GM12873 (cell line): ENCODE results near the gene SEMA3E.

ENCODE experiments used
- CTCF ChIP-seq: IDR thresholded peaks from 2 replicates; pipeline ENCODE4 v1.5.1; 2012; ENCODE audit warnings: low read depth, mild to moderate bottlenecking, moderate library complexity, low read length, control low read depth; ENCODE audit not compliant: insufficient read depth; ENCODE audit errors: missing control alignments

The SEMA3E gene

GRCh38 chr7:83548250-83548649, 100.7 kb downstream of the SEMA3E start:
- TF ChIP-seq CTCF = no peak

GRCh38 chr7:83547526-83547925, 101.4 kb downstream of the SEMA3E start:
- TF ChIP-seq CTCF = no peak

GRCh38 chr7:83546586-83546985, 102.4 kb downstream of the SEMA3E start:
- TF ChIP-seq CTCF = no peak

GRCh38 chr7:83541187-83541960, 107.6 kb downstream of the SEMA3E start:
- TF ChIP-seq CTCF = no peak

GRCh38 chr7:83534488-83534887, 114.5 kb downstream of the SEMA3E start:
- no peak for TF ChIP-seq CTCF

GRCh38 chr7:83532219-83532618, 116.7 kb downstream of the SEMA3E start:
- TF ChIP-seq CTCF = no peak

- no peak for TF ChIP-seq CTCF
Measured at GRCh38 chr7:83531766-83532165, 117.2 kb downstream of the SEMA3E start.
